Immature natural killer cell (primary cell): Measurements from ENCODE around the gene PRXL2B. TPM values are rescaled to one million over a fixed set of nuclear protein-coding genes. Genes with fewer than 3 reads are reported as not detected.
"Not testable (repeated sequence)": the region's sequence is repeated elsewhere in the genome, so short reads cannot be mapped to it uniquely, and the experiment has no call there.

Source experiments
- DNase-seq, 3 donors: peaks; one replicate each; pipeline ENCODE4 v3.0.0; 2022; ENCODE audit warnings: mixed read lengths in 1 of 3
- H3K27ac Mint-ChIP-seq, 6 donors: one replicate each; pipeline ENCODE4 v1.8.0; 2020; ENCODE audit warnings: mixed read lengths in 6 of 6, mild to moderate bottlenecking in 5 of 6, inconsistent platforms in 4 of 6, moderate library complexity in 3 of 6
- H3K27me3 Mint-ChIP-seq, 3 donors: one replicate each; pipeline ENCODE4 v1.8.0; 2020 to 2021; ENCODE audit warnings: low read depth in 3 of 3, mild to moderate bottlenecking in 3 of 3, mixed read lengths in 3 of 3, moderate library complexity in 3 of 3, inconsistent platforms in 1 of 3
- H3K36me3 Mint-ChIP-seq, 3 donors: one replicate each; pipeline ENCODE4 v1.8.0; 2020; ENCODE audit warnings: mixed read lengths in 3 of 3, inconsistent platforms in 2 of 3, mild to moderate bottlenecking in 2 of 3
- H3K4me1 Mint-ChIP-seq, 2 donors: one replicate each; pipeline ENCODE4 v1.8.0; 2020; ENCODE audit warnings: inconsistent platforms in 2 of 2, mild to moderate bottlenecking in 2 of 2, mixed read lengths in 2 of 2, moderate library complexity in 1 of 2
- H3K4me3 Mint-ChIP-seq, 5 donors: one replicate each; pipeline ENCODE4 v1.8.0; 2020; ENCODE audit warnings: mild to moderate bottlenecking in 5 of 5, mixed read lengths in 5 of 5, inconsistent platforms in 3 of 5, moderate library complexity in 3 of 5
- H3K9me3 Mint-ChIP-seq, 6 donors: one replicate each; pipeline ENCODE4 v1.8.0; 2020; ENCODE audit warnings: mild to moderate bottlenecking in 6 of 6, mixed read lengths in 6 of 6, inconsistent platforms in 4 of 6, moderate library complexity in 3 of 6
- polyA plus RNA-seq, 3 donors: library from polyadenylated mRNA; unstranded; fragments of 300-500 nt; fragmentation: Illumina TruSeq; gene quantifications; one replicate each; pipeline ENCODE4 v1.2.3, GENCODE V29; 2021

The PRXL2B gene
- polyA plus RNA-seq, 3 donors from 2014 or later, result 10.0 to 17.1 (median 13.6) TPM

- Mint-ChIP-seq H3K27ac (peak overlapping the region; percentile 92 to 97 (median 94)), H3K4me1 (peaks cover 14 to 19% of the 10 kb centered on the region in 2 donors), H3K4me3 (peak overlapping the region in 1 of 5 donors; percentile 73), H3K27me3 (peaks cover 2 to 12% (median 4%) of the 10 kb centered on the region in 3 donors)
- not testable (repeated sequence) for DNase-seq, H3K36me3 Mint-ChIP-seq, H3K9me3 Mint-ChIP-seq
Observed at GRCh38 chr1:2577565-2578075, 9.0 kb upstream of the PRXL2B start.

GRCh38 chr1:2578758-2579118, 7.8 kb upstream of the PRXL2B start:
- DNase-seq, result no peak
- Mint-ChIP-seq H3K36me3 (peaks cover 0 to 4% (median 4%) of the 10 kb centered on the region in 3 donors), H3K27me3 (peaks cover 2 to 12% (median 4%) of the 10 kb centered on the region in 3 donors), H3K27ac (peak overlapping the region; percentile 92 to 97 (median 94)), H3K4me1 (peaks cover 14 to 19% of the 10 kb centered on the region in 2 donors), H3K4me3 (peak overlapping the region; percentile 15 to 73 (median 68)), H3K9me3 (no peaks in the 10 kb centered on the region)

- no peak for DNase-seq
- peaks cover 0 to 4% (median 4%) of the 10 kb centered on the region in 3 donors for H3K36me3 Mint-ChIP-seq
- H3K27me3 Mint-ChIP-seq, result peaks cover 2 to 13% (median 7%) of the 10 kb centered on the region in 3 donors
- H3K4me3 Mint-ChIP-seq, result no peak overlapping the region
- peak overlapping the region in 2 of 6 donors; percentile 24 to 41 for H3K27ac Mint-ChIP-seq
- peaks cover 32 to 34% of the 10 kb centered on the region in 2 donors for H3K4me1 Mint-ChIP-seq
- no peaks in the 10 kb centered on the region for H3K9me3 Mint-ChIP-seq
Observed at GRCh38 chr1:2580691-2581090, 5.9 kb upstream of the PRXL2B start.

- Mint-ChIP-seq H3K4me3 (no peak overlapping the region), H3K27ac (peak overlapping the region in 3 of 6 donors; percentile 2 to 78 (median 25)), H3K36me3 (peaks cover 0 to 4% (median 4%) of the 10 kb centered on the region in 3 donors), H3K4me1 (peaks cover 29 to 32% of the 10 kb centered on the region in 2 donors), H3K9me3 (no peaks in the 10 kb centered on the region), H3K27me3 (peaks cover 4 to 15% (median 10%) of the 10 kb centered on the region in 3 donors)
- DNase-seq, result no peak
Observed at GRCh38 chr1:2582391-2582790, 4.2 kb upstream of the PRXL2B start.

GRCh38 chr1:2583331-2583791, 3.2 kb upstream of the PRXL2B start:
- Mint-ChIP-seq H3K27ac (peak overlapping the region in 5 of 6 donors; percentile 19 to 95 (median 69)), H3K4me3 (no peak overlapping the region), H3K4me1 (peaks cover 24 to 26% of the 10 kb centered on the region in 2 donors), H3K36me3 (peaks cover 0 to 4% (median 4%) of the 10 kb centered on the region in 3 donors), H3K27me3 (peaks cover 4 to 14% (median 10%) of the 10 kb centered on the region in 3 donors), H3K9me3 (no peaks in the 10 kb centered on the region)
- no peak for DNase-seq

- Mint-ChIP-seq H3K36me3 (peaks cover 0 to 4% (median 1%) of the 10 kb centered on the region in 3 donors), H3K4me1 (peaks cover 19 to 21% of the 10 kb centered on the region in 2 donors), H3K27ac (peak overlapping the region; percentile 91 to 98 (median 94)), H3K9me3 (no peaks in the 10 kb centered on the region), H3K27me3 (peaks cover 4 to 10% (median 8%) of the 10 kb centered on the region in 3 donors), H3K4me3 (peak overlapping the region in 2 of 5 donors; percentile 85 to 94)
- DNase-seq, result no peak
Observed at GRCh38 chr1:2583871-2584351, 2.7 kb upstream of the PRXL2B start.

GRCh38 chr1:2584686-2585317, 1.8 kb upstream of the PRXL2B start:
- Mint-ChIP-seq H3K4me1 (peaks cover 15 to 18% of the 10 kb centered on the region in 2 donors), H3K36me3 (peaks cover 0 to 2% (median 0%) of the 10 kb centered on the region in 3 donors)
- no peak for DNase-seq

GRCh38 chr1:2585318-2586092, 1.1 kb upstream of the PRXL2B start:
- Mint-ChIP-seq H3K4me1 (peaks cover 15 to 18% of the 10 kb centered on the region in 2 donors), H3K27me3 (peaks cover 2 to 5% (median 4%) of the 10 kb centered on the region in 3 donors), H3K9me3 (no peaks in the 10 kb centered on the region), H3K4me3 (peak overlapping the region; percentile 81 to 94 (median 88)), H3K27ac (peak overlapping the region; percentile 91 to 98 (median 94)), H3K36me3 (no peaks in the 10 kb centered on the region)
- DNase-seq, result peak; percentile 81

More at GRCh38 chr1:2584686-2585317, 1.8 kb upstream of the PRXL2B start:
- H3K9me3 Mint-ChIP-seq, result no peaks in the 10 kb centered on the region
- H3K4me3 Mint-ChIP-seq, result peak overlapping the region; percentile 81 to 94 (median 88)
- peaks cover 4 to 7% (median 4%) of the 10 kb centered on the region in 3 donors for H3K27me3 Mint-ChIP-seq
- H3K27ac Mint-ChIP-seq, result peak overlapping the region; percentile 91 to 98 (median 94)

- H3K9me3 Mint-ChIP-seq, result no peaks in the 10 kb centered on the region
- peak overlapping the region in 2 of 6 donors; percentile 61 to 91 for H3K27ac Mint-ChIP-seq
- H3K4me3 Mint-ChIP-seq, result peak overlapping the region; percentile 55 to 90 (median 63)
- H3K36me3 Mint-ChIP-seq, result no peaks in the 10 kb centered on the region
- H3K27me3 Mint-ChIP-seq, result peaks cover 2 to 5% (median 3%) of the 10 kb centered on the region in 3 donors
- peaks cover 15 to 18% of the 10 kb centered on the region in 2 donors for H3K4me1 Mint-ChIP-seq
- no peak for DNase-seq
Observed at GRCh38 chr1:2587071-2587859, 688 bp downstream of the PRXL2B start.

GRCh38 chr1:2587860-2588571, 1.4 kb downstream of the PRXL2B start:
- Mint-ChIP-seq H3K36me3 (no peaks in the 10 kb centered on the region), H3K9me3 (no peaks in the 10 kb centered on the region), H3K4me3 (peak overlapping the region in 4 of 5 donors; percentile 38 to 61 (median 52)), H3K27me3 (peaks cover 2 to 5% (median 3%) of the 10 kb centered on the region in 3 donors), H3K27ac (no peak overlapping the region), H3K4me1 (peaks cover 15 to 18% of the 10 kb centered on the region in 2 donors)
- no peak for DNase-seq

GRCh38 chr1:2588661-2589430, 2.3 kb downstream of the PRXL2B start:
- Mint-ChIP-seq H3K9me3 (no peaks in the 10 kb centered on the region), H3K4me1 (peaks cover 15 to 18% of the 10 kb centered on the region in 2 donors), H3K27me3 (peaks cover 2 to 5% (median 3%) of the 10 kb centered on the region in 3 donors), H3K27ac (no peak overlapping the region), H3K36me3 (no peaks in the 10 kb centered on the region), H3K4me3 (peak overlapping the region in 2 of 5 donors; percentile 21 to 47)
- DNase-seq, result no peak
